Purkinje cell (primary cell): ENCODE results near the gene EVI2B. TPM values are rescaled to one million over a fixed set of nuclear protein-coding genes. Genes with fewer than 3 reads are reported as not detected.

Source experiments
- polyA plus RNA-seq: library from polyadenylated mRNA; unstranded; fragments of >200 nt; fragmentation: Nextera tagmentation; gene quantifications from 2 replicates; pipeline ENCODE4 v1.2.1, GENCODE V29; 2014

EVI2B gene
- not detected in 2 replicates for polyA plus RNA-seq

GRCh38 chr17:31313982-31314781 is at the start of gene EVI2B:
TSS of gene EVI2B (minus strand) at chr17:31314054. CDS start at chr17:31305609, 8,445 bp downstream.

GRCh38 chr17:31321481-31321880 is 7.6 kb upstream of the EVI2B start, which contains the start of gene EVI2A:
TSS of gene EVI2A (minus strand) at chr17:31321622. CDS start at chr17:31319013, 2,609 bp downstream.

GRCh38 chr17:31297090-31297489 is 16.8 kb downstream of the EVI2B start, which contains the start of gene OMG:
TSS of gene OMG (minus strand) at chr17:31297239. CDS start at chr17:31296331, 908 bp downstream.

Other genes starting within 250 kb of the EVI2B start
- 15.2 and 24.8 TPM in 2 replicates for gene NF1, start 219.1 kb downstream of the EVI2B start, polyA plus RNA-seq
- 351 and 425 TPM in 2 replicates for gene OMG, start 16.8 kb downstream of the EVI2B start, polyA plus RNA-seq
- gene EVI2A, start 7.6 kb upstream of the EVI2B start, polyA plus RNA-seq = 4.7 and 5.7 TPM in 2 replicates
- 5.3 and 6.0 TPM in 2 replicates for gene RAB11FIP4, start 77.6 kb upstream of the EVI2B start, polyA plus RNA-seq